HG03095 (cell line): ENCODE data around the gene THOP1.

ENCODE experiments used
- ATAC-seq: cut with Tn5 transposase; IDR thresholded peaks from one replicate; pipeline ENCODE4 v1.9.1; 2021; ENCODE audit warnings: moderate library complexity; ENCODE audit not compliant: unreplicated experiment

Gene THOP1

GRCh38 chr19:2802826-2803225 is 17.5 kb downstream of the THOP1 start:
- ATAC-seq: no peak

- no peak for ATAC-seq
These were observed 18.3 kb downstream of the THOP1 start for GRCh38 chr19:2803486-2804155.

- no peak for ATAC-seq
These were observed 19.1 kb downstream of the THOP1 start for GRCh38 chr19:2804156-2805004.

GRCh38 chr19:2805261-2805900 is 20.1 kb downstream of the THOP1 start:
- no peak for ATAC-seq

GRCh38 chr19:2805991-2806649 is 20.8 kb downstream of the THOP1 start:
- ATAC-seq: no peak

- ATAC-seq: no peak
These were observed 21.6 kb downstream of the THOP1 start for GRCh38 chr19:2806736-2807378.

- ATAC-seq: no peak
These were observed 22.3 kb downstream of the THOP1 start for GRCh38 chr19:2807379-2808128.

GRCh38 chr19:2808129-2808941 is 23.0 kb downstream of the THOP1 start:
- no peak for ATAC-seq

- no peak for ATAC-seq
These were observed 24.3 kb downstream of the THOP1 start for GRCh38 chr19:2809387-2810140.

GRCh38 chr19:2810141-2811091 is 25.1 kb downstream of the THOP1 start:
- no peak for ATAC-seq

- no peak for ATAC-seq
These were observed 26.0 kb downstream of the THOP1 start for GRCh38 chr19:2811221-2811722.

- no peak for ATAC-seq
These were observed 26.6 kb downstream of the THOP1 start for GRCh38 chr19:2811735-2812413.

GRCh38 chr19:2812414-2813234 is 27.3 kb downstream of the THOP1 start:
- no peak for ATAC-seq

- ATAC-seq: no peak
These were observed 28.2 kb downstream of the THOP1 start for GRCh38 chr19:2813235-2814160.

- ATAC-seq: no peak
These were observed 29.1 kb downstream of the THOP1 start for GRCh38 chr19:2814426-2814825.
